ENCODE results near the gene GEMIN7.

Gene GEMIN7

GRCh38 chr19:45079063-45079910, at the start of gene GEMIN7:
GEMIN7 (plus strand) TSS chr19:45079260; CDS start chr19:45090115, 10,855 bp downstream.
- DNase-seq (ENCODE audit: low read depth) = peak; percentile 71

GRCh38 chr19:45030825-45031224, 48.2 kb upstream of the GEMIN7 start:
- no peak for DNase-seq (ENCODE audit: low read depth)

GRCh38 chr19:45032421-45032820, 46.6 kb upstream of the GEMIN7 start:
- DNase-seq (ENCODE audit: low read depth) = no peak

- DNase-seq (ENCODE audit: low read depth) = no peak
Observed at GRCh38 chr19:45035755-45036154, 43.3 kb upstream of the GEMIN7 start.

- no peak for DNase-seq (ENCODE audit: low read depth)
Observed at GRCh38 chr19:45037393-45038169, 41.5 kb upstream of the GEMIN7 start.

- DNase-seq (ENCODE audit: low read depth) = peak; percentile 76
Observed at GRCh38 chr19:45038931-45039893, 39.8 kb upstream of the GEMIN7 start, which contains the start of gene CLASRP. CLASRP (plus strand) TSS chr19:45039045; CDS start chr19:45040213, 1,168 bp downstream.

- no peak for DNase-seq (ENCODE audit: low read depth)
Observed at GRCh38 chr19:45040059-45040771, 38.8 kb upstream of the GEMIN7 start.

- no peak for DNase-seq (ENCODE audit: low read depth)
Observed at GRCh38 chr19:45041125-45041524, 37.9 kb upstream of the GEMIN7 start.

GRCh38 chr19:45045671-45046353, 33.2 kb upstream of the GEMIN7 start:
- DNase-seq (ENCODE audit: low read depth) = no peak

GRCh38 chr19:45046355-45046754, 32.7 kb upstream of the GEMIN7 start:
- no peak for DNase-seq (ENCODE audit: low read depth)

- no peak for DNase-seq (ENCODE audit: low read depth)
Observed at GRCh38 chr19:45047188-45047797, 31.8 kb upstream of the GEMIN7 start.

GRCh38 chr19:45049073-45049736, 29.9 kb upstream of the GEMIN7 start:
- DNase-seq (ENCODE audit: low read depth) = no peak

- DNase-seq (ENCODE audit: low read depth) = no peak
Observed at GRCh38 chr19:45050036-45050435, 29.0 kb upstream of the GEMIN7 start.

- DNase-seq (ENCODE audit: low read depth) = no peak
Observed at GRCh38 chr19:45051929-45052579, 27.0 kb upstream of the GEMIN7 start.

- DNase-seq (ENCODE audit: low read depth) = no peak
Observed at GRCh38 chr19:45056831-45057230, 22.2 kb upstream of the GEMIN7 start.

GRCh38 chr19:45057444-45057843, 21.6 kb upstream of the GEMIN7 start:
- no peak for DNase-seq (ENCODE audit: low read depth)

GRCh38 chr19:45058622-45059159, 20.4 kb upstream of the GEMIN7 start:
- no peak for DNase-seq (ENCODE audit: low read depth)

- peak; percentile 64 for DNase-seq (ENCODE audit: low read depth)
Observed at GRCh38 chr19:45059258-45059965, 19.6 kb upstream of the GEMIN7 start.

Data from stimulated activated CD8-positive, alpha-beta memory T cell treated with anti-CD3 and anti-CD28 coated beads, Interleukin-15, amount 100 ng/mL, for 24 hours (primary cell).